HepG2 (cell line): ENCODE measurements around the gene SMARCC1. TPM values are rescaled to one million over a fixed set of nuclear protein-coding genes. Genes with fewer than 3 reads are reported as not detected.

Experiments
- ATAC-seq: fragments of 200-7000 bp; cut with Tn5 transposase; 3 replicates; pipeline ENCODE4 v1.9.1; 2020; ENCODE audit warnings: mild to moderate bottlenecking, moderate library complexity
- BruUV-seq: library from RNA; stranded (reverse); fragments of 400-500 nt; replicated peaks from 2 replicates; lab custom pipeline; 2021; lab: Mats Ljungman, UMichigan
- CTCF ChIA-PET: fragments of 300-600 bp; formaldehyde crosslinking; extraction: SDS; loops from one replicate; lab custom pipeline; 2021; ENCODE audit warnings: low total read pairs, inconsistent platforms, low intra/inter-chr PET ratio; lab: Yijun Ruan, JAX
- POLR2A ChIA-PET: fragments of 350-600 bp; sonication (Branson Sonifier 250); formaldehyde crosslinking; loops from one replicate; lab custom pipeline; 2020; ENCODE audit warnings: antibody characterized with exemption, inconsistent platforms; lab: Yijun Ruan, JAX
- DNase-seq: peaks from one replicate; pipeline ENCODE4 v3.0.0-alpha.2; 2015; ENCODE audit warnings: low spot score
- FAIRE-seq: peaks from 3 replicates; lab custom pipeline; 2011; peaks lifted over from hg19 to GRCh38; lab: Jason Lieb, UNC
- H2AFZ ChIP-seq: one replicate; pipeline ENCODE4 v1.6.1; 2011; ENCODE audit warnings: low read length, inconsistent platforms
- H3K27ac ChIP-seq: fragments of 300-600 bp; 3 replicates; pipeline ENCODE4 v1.8.0; 2011; ENCODE audit warnings: mixed run types, mild to moderate bottlenecking, mixed read lengths, low read length, inconsistent platforms; ENCODE audit not compliant: insufficient read depth; ENCODE audit errors: extremely low read length
- H3K27me3 ChIP-seq, 2 experiments: fragments of 200-600 bp in 1 of 2; 2 replicates in 1 of 2; 3 replicates in 1 of 2; pipeline versions ENCODE4 v1.6.0 to v1.8.0; 2011; ENCODE audit warnings: low read length in 2 of 2, mild to moderate bottlenecking in 2 of 2, moderate library complexity in 2 of 2, inconsistent platforms in 1 of 2; ENCODE audit not compliant: insufficient read depth in 2 of 2, control insufficient read depth in 1 of 2
- H3K36me3 ChIP-seq, 2 experiments: fragments of 200-600 bp in 1 of 2; replicated peaks in 1 of 2; 2 replicates in 1 of 2; 3 replicates in 1 of 2; pipeline versions ENCODE4 v1.5.1 to v1.8.0; 2011; ENCODE audit warnings: low read length in 2 of 2, inconsistent platforms in 1 of 2; ENCODE audit not compliant: insufficient read depth in 2 of 2, control insufficient read depth in 1 of 2
- H3K4me1 ChIP-seq: 2 replicates; pipeline ENCODE4 v1.5.1; 2012; ENCODE audit warnings: low read length, inconsistent platforms; ENCODE audit not compliant: insufficient read depth
- H3K4me2 ChIP-seq: 2 replicates; pipeline ENCODE4 v1.6.0; 2011; ENCODE audit warnings: low read depth, low read length, inconsistent platforms
- H3K4me3 ChIP-seq, 3 experiments: fragments of 200-600 bp in 1 of 3; sonication (generic), shearing (Covaris generic) in 1 of 3; replicated peaks in 1 of 3; 2 replicates each; pipeline ENCODE4 v1.5.1; 2011 to 2016; ENCODE audit warnings: low read length in 3 of 3, inconsistent platforms in 2 of 3, low read depth in 2 of 3, mild to moderate bottlenecking in 2 of 3, control low read depth in 1 of 3, mixed read lengths in 1 of 3; ENCODE audit not compliant: insufficient read depth in 1 of 3
- H3K79me2 ChIP-seq: one replicate; pipeline ENCODE4 v1.6.1; 2011; ENCODE audit warnings: low read length, inconsistent platforms; ENCODE audit not compliant: insufficient read depth
- H3K9ac ChIP-seq: 2 replicates; pipeline ENCODE4 v1.6.0; 2011; ENCODE audit warnings: mild to moderate bottlenecking, low read depth, low read length, inconsistent platforms; ENCODE audit not compliant: insufficient read depth
- H3K9me3 ChIP-seq: 2 replicates; pipeline ENCODE4 v1.5.1; 2012; ENCODE audit warnings: mild to moderate bottlenecking, low read length
- H4K20me1 ChIP-seq: 2 replicates; pipeline ENCODE4 v1.6.0; 2011; ENCODE audit warnings: inconsistent platforms, mild to moderate bottlenecking, low read length, moderate library complexity; ENCODE audit not compliant: insufficient read depth
- GTF3A ChIP-seq: sonication (generic); formaldehyde crosslinking; conservative IDR thresholded peaks from 2 replicates; pipeline ENCODE4 v1.4.0; 2020; ENCODE audit warnings: mild to moderate bottlenecking, missing genetic modification reagents
- PAF1 ChIP-seq: IDR thresholded peaks from 2 replicates; pipeline ENCODE4 v1.6.1; 2016; ENCODE audit warnings: missing genetic modification reagents, missing compliant biosample characterization
- PBX3 ChIP-seq: sonication (generic); formaldehyde crosslinking; IDR thresholded peaks from 2 replicates; pipeline ENCODE4 v1.8.1; 2023; ENCODE audit warnings: missing genetic modification reagents, inconsistent platforms, borderline replicate concordance
- SCMH1 ChIP-seq: sonication (generic); formaldehyde crosslinking; IDR thresholded peaks from 2 replicates; pipeline ENCODE4 v1.9.0; 2021; ENCODE audit warnings: missing genetic modification reagents, mild to moderate bottlenecking, borderline replicate concordance
- SOX6 ChIP-seq, 2 experiments: fragments of 450-650 bp in 1 of 2; sonication (generic) in 1 of 2; formaldehyde crosslinking in 1 of 2; IDR thresholded peaks; 2 replicates each; pipeline versions ENCODE4 v1.4.0 to v1.6.1; 2017 to 2020; ENCODE audit warnings: antibody characterized with exemption in 1 of 2, mild to moderate bottlenecking in 1 of 2, missing genetic modification reagents in 1 of 2
- TBX3 ChIP-seq: fragments of 450-650 bp; IDR thresholded peaks from 2 replicates; pipeline ENCODE4 v1.6.1; 2017; ENCODE audit warnings: antibody characterized with exemption, mild to moderate bottlenecking, inconsistent platforms, borderline replicate concordance
- TGIF2 ChIP-seq: IDR thresholded peaks from 2 replicates; pipeline ENCODE4 v1.6.1; 2016; ENCODE audit warnings: control low read depth, missing compliant biosample characterization
- ZNF20 ChIP-seq: sonication (generic); formaldehyde crosslinking; IDR thresholded peaks from 2 replicates; pipeline ENCODE4 v1.4.0; 2020; ENCODE audit warnings: mild to moderate bottlenecking, moderate library complexity, missing genetic modification reagents
- ZNF205 ChIP-seq: IDR thresholded peaks from 2 replicates; pipeline ENCODE4 v1.6.1; 2018; ENCODE audit warnings: missing biosample characterization, missing genetic modification reagents
- ZNF235 ChIP-seq: sonication (generic); formaldehyde crosslinking; IDR thresholded peaks from 2 replicates; pipeline ENCODE4 v1.8.1; 2023; ENCODE audit warnings: mild to moderate bottlenecking, missing genetic modification reagents, borderline replicate concordance
- ZNF704 ChIP-seq: sonication (generic); formaldehyde crosslinking; IDR thresholded peaks from 2 replicates; pipeline ENCODE4 v1.8.1; 2023; ENCODE audit warnings: mild to moderate bottlenecking, inconsistent platforms, moderate library complexity, missing genetic modification reagents, borderline replicate concordance
- WGBS: methylation state at CpG from one replicate; pipeline ENCODE4 v1.1.6; 2017; ENCODE audit warnings: low lambda C conversion rate; 5-methylcytosine and 5-hydroxymethylcytosine counted together
- in situ Hi-C: cut with HindIII; loops from 2 replicates; pipeline ENCODE4 v1.10.0; 2017; ENCODE audit warnings: low pct_unique_long_range_greater_than_20kb; ENCODE audit not compliant: extremely low pct_ligation_motif_present
- intact Hi-C: fragments of 100-400 bp; cut with micrococcal nuclease; formaldehyde crosslinking; loops from one replicate; pipeline ENCODE4 v1.10.0; 2022; ENCODE audit not compliant: unreplicated experiment
- polyA plus RNA-seq, 8 experiments: library from polyadenylated mRNA; depleted of rRNA in 3 of 8; stranded (reverse) in 7 of 8; unstranded in 1 of 8; fragments of >200 nt; fragmentation: Illumina TruSeq in 4 of 8; extraction: Trizol in 4 of 8; gene quantifications; 2 replicates each; pipeline versions ENCODE4 v1.2.1 to v1.2.3, GENCODE V29; 2011 to 2016; ENCODE audit warnings: low read depth in 4 of 8, missing spikeins in 1 of 8, mixed read lengths in 1 of 8; ENCODE audit not compliant: insufficient read depth in 1 of 8
- total RNA-seq, 5 experiments: library from RNA; depleted of rRNA; stranded (reverse); fragments of >200 nt; fragmentation: Illumina TruSeq; extraction: Trizol; gene quantifications; 2 replicates each; pipeline ENCODE4 v1.2.3, GENCODE V29; 2016; ENCODE audit warnings: low read depth in 1 of 5
- TF ChIP-seq, protein P1 (sequence below): sonication (generic); formaldehyde crosslinking; IDR thresholded peaks from 2 replicates; pipeline ENCODE4 v1.5.0; 2020; ENCODE audit warnings: missing genetic modification reagents
- TF ChIP-seq, protein P2 (sequence below): sonication (generic); formaldehyde crosslinking; IDR thresholded peaks from 2 replicates; pipeline ENCODE4 v1.5.1; 2020; ENCODE audit warnings: mild to moderate bottlenecking, moderate library complexity, missing genetic modification reagents

Gene SMARCC1
- total and polyA plus RNA-seq, 2 of the 13 experiments (the other 11 are each of a cell fraction or from before 2014, with no cell fraction given), result 47.9 to 58.4 TPM

GRCh38 chr3:47641739-47642138, 140.0 kb downstream of the SMARCC1 start:
- Histone ChIP-seq H3K27me3 (no peaks in the 10 kb centered on the region), H3K4me1 (peaks cover 11% of the 10 kb centered on the region; the same call in 1 of the 2 replicates), H3K9me3 (no peaks in the 10 kb centered on the region), H3K79me2 (peaks cover 2% of the 10 kb centered on the region), H3K27ac (no peak overlapping the region), H2AFZ (no peak overlapping the region), H3K4me3 (no peak overlapping the region), H3K36me3 (peaks cover 13 to 60% of the 10 kb centered on the region in 2 experiments), H4K20me1 (no peaks in the 10 kb centered on the region), H3K9ac (no peak overlapping the region), H3K4me2 (no peak overlapping the region)
- in situ Hi-C loops (no loop called here), intact Hi-C loops (no loop called here)
- no TSS peak for BruUV-seq
- WGBS, result 95% methylated on average over 7 of the region's 7 CpGs
- ATAC-seq, result no peak
- no peak for TF ChIP-seq TGIF2 (CRISPR knock-in tag)
- no peak for TF ChIP-seq ZNF20 (CRISPR knock-in tag)
- no peak for TF ChIP-seq GTF3A (CRISPR knock-in tag)
- TF ChIP-seq PAF1, result no peak
- TF ChIP-seq ZNF205 (CRISPR knock-in tag), result no peak
- FAIRE-seq, result no peak
- ChIA-PET POLR2A (no interaction called here), CTCF (no interaction called here)
- no peak for DNase-seq

DNA sequence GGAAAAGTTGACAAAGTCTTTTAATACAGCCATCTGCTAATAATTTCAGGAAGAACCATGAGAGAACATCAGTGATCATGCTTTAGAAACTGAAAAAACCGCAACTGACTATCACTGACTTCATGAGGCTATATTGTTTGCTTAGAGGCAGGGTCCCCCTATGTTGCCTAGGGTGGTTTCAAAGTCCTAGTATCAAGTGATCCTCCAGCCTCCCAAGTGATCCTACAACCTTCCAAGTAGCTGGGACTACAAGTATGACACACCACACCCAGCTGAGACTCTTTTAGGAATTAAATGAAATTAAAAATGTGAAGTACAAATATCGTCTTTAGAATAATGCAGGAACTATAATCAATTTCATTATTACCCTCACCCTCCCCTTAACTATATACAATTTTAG, 144.8 kb downstream of the SMARCC1 start:
- POLR2A ChIA-PET, result no interaction called here
- intact Hi-C loops (no loop called here), in situ Hi-C loops (no loop called here)
- DNase-seq, result no peak
- no peak for ATAC-seq
- 93% methylated on average over 2 of the region's 2 CpGs for WGBS
- Histone ChIP-seq H3K36me3 (peaks cover 28 to 78% of the 10 kb centered on the region in 2 experiments), H3K27me3 (no peaks in the 10 kb centered on the region), H3K9ac (no peak overlapping the region), H3K4me1 (peaks cover 11% of the 10 kb centered on the region; the same call in 1 of the 2 replicates), H3K79me2 (no peaks in the 10 kb centered on the region), H3K4me3 (no peak overlapping the region), H3K9me3 (no peaks in the 10 kb centered on the region), H2AFZ (no peak overlapping the region), H3K4me2 (no peak overlapping the region), H4K20me1 (no peaks in the 10 kb centered on the region), H3K27ac (no peak overlapping the region)
- CTCF ChIA-PET, result no interaction called here
- no TSS peak for BruUV-seq
- no peak for FAIRE-seq
- TF ChIP-seq ZNF704 (CRISPR knock-in tag), result no peak
- TF ChIP-seq ZNF235 (CRISPR knock-in tag), result no peak
- no peak for TF ChIP-seq TBX3
- no peak for TF ChIP-seq PBX3 (CRISPR knock-in tag)
- TF ChIP-seq SOX6 (IDR thresholded peaks at IDR 0.05), result no peak
- TF ChIP-seq SOX6 (CRISPR knock-in tag; IDR thresholded peaks at IDR 0.05), result no peak
- TF ChIP-seq, protein P1, sequence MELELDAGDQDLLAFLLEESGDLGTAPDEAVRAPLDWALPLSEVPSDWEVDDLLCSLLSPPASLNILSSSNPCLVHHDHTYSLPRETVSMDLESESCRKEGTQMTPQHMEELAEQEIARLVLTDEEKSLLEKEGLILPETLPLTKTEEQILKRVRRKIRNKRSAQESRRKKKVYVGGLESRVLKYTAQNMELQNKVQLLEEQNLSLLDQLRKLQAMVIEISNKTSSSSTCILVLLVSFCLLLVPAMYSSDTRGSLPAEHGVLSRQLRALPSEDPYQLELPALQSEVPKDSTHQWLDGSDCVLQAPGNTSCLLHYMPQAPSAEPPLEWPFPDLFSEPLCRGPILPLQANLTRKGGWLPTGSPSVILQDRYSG, result no peak
- TF ChIP-seq SCMH1 (CRISPR knock-in tag), result no peak
- TF ChIP-seq, protein P2, sequence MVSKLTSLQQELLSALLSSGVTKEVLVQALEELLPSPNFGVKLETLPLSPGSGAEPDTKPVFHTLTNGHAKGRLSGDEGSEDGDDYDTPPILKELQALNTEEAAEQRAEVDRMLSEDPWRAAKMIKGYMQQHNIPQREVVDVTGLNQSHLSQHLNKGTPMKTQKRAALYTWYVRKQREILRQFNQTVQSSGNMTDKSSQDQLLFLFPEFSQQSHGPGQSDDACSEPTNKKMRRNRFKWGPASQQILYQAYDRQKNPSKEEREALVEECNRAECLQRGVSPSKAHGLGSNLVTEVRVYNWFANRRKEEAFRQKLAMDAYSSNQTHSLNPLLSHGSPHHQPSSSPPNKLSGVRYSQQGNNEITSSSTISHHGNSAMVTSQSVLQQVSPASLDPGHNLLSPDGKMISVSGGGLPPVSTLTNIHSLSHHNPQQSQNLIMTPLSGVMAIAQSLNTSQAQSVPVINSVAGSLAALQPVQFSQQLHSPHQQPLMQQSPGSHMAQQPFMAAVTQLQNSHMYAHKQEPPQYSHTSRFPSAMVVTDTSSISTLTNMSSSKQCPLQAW (CRISPR knock-in tag), result no peak
